HEK293 (cell line): ENCODE results near the gene ZFAND3.

Experiments
- CTCF ChIP-seq: fragments of 450-650 bp; formaldehyde crosslinking; IDR thresholded peaks from 2 replicates; pipeline ENCODE4 v1.5.1; 2016; ENCODE audit warnings: missing biosample characterization, missing genetic modification characterization
- KLF1 ChIP-seq: fragments of 450-650 bp; formaldehyde crosslinking; IDR thresholded peaks from 2 replicates; pipeline ENCODE4 v1.5.1; 2016; ENCODE audit warnings: missing biosample characterization, missing genetic modification characterization
- SALL2 ChIP-seq: fragments of 450-650 bp; formaldehyde crosslinking; IDR thresholded peaks from 2 replicates; pipeline ENCODE4 v1.5.0; 2017; ENCODE audit warnings: missing biosample characterization, mild to moderate bottlenecking, missing genetic modification characterization, borderline replicate concordance
- ZNF629 ChIP-seq: fragments of 450-650 bp; formaldehyde crosslinking; IDR thresholded peaks from 2 replicates; pipeline ENCODE4 v1.5.1; 2017; ENCODE audit warnings: missing biosample characterization, missing genetic modification characterization
- ZNF792 ChIP-seq: fragments of 450-650 bp; formaldehyde crosslinking; IDR thresholded peaks from 2 replicates; pipeline ENCODE4 v1.5.1; 2016; ENCODE audit warnings: missing biosample characterization, missing genetic modification characterization

- TF ChIP-seq CTCF (tag by site-specific recombination) (no peak), ZNF629 (tag by site-specific recombination) (no peak), KLF1 (tag by site-specific recombination) (no peak), ZNF792 (tag by site-specific recombination) (no peak), SALL2 (tag by site-specific recombination) (no peak)
These were observed 871 bp upstream of the ZFAND3 start for GRCh38 chr6:37818536-37819176.
